B cell (primary cell): ENCODE data around the gene CASP4. TPM values are rescaled to one million over a fixed set of nuclear protein-coding genes. Genes with fewer than 3 reads are reported as not detected.

Experiments used
- ATAC-seq: fragments of 200-7000 bp; cut with Tn5 transposase; one replicate; pipeline ENCODE4 v1.10.0; 2021; ENCODE audit warnings: low read depth, mild to moderate bottlenecking, moderate number of reproducible peaks, moderate library complexity
- CTCF ChIA-PET: fragments of 350-600 bp; sonication (Branson Sonifier 250); formaldehyde crosslinking; loops from one replicate; lab custom pipeline; 2021; ENCODE audit warnings: antibody characterized with exemption, inconsistent platforms; lab: Charles Lee
- POLR2A ChIA-PET: fragments of 350-600 bp; sonication (Branson Sonifier 250); formaldehyde crosslinking; loops from one replicate; lab custom pipeline; 2021; ENCODE audit warnings: antibody characterized with exemption; lab: Charles Lee
- DNase-seq: peaks from one replicate; pipeline ENCODE4 v3.0.0; 2013
- H2AFZ ChIP-seq: 2 replicates; pipeline ENCODE4 v1.6.1; 2012; ENCODE audit warnings: mild to moderate bottlenecking, low read depth, low read length; ENCODE audit not compliant: insufficient read depth, poor library complexity, severe bottlenecking
- H3K27ac ChIP-seq, 2 donors: 1 replicate in 1 of 2; 2 replicates in 1 of 2; pipeline ENCODE4 v1.5.1; 2012 to 2013; ENCODE audit warnings: low read length in 2 of 2, mild to moderate bottlenecking in 2 of 2, moderate library complexity in 1 of 2
- H3K27me3 ChIP-seq, 4 experiments: fragments of 200-600 bp in 1 of 4; sonication (generic) in 1 of 4; replicated peaks in 1 of 4; 1 replicate in 2 of 4; 2 replicates in 2 of 4; pipeline versions ENCODE4 v1.6.1 to v1.7.0; 2013 to 2016; ENCODE audit warnings: low read length in 3 of 4, mild to moderate bottlenecking in 2 of 4, mixed read lengths in 1 of 4, moderate library complexity in 1 of 4; ENCODE audit not compliant: insufficient read depth in 4 of 4, control insufficient read depth in 3 of 4; ENCODE audit errors: control extremely low read depth in 1 of 4
- H3K36me3 ChIP-seq, 2 experiments: replicated peaks in 1 of 2; 1 replicate in 1 of 2; 2 replicates in 1 of 2; pipeline versions ENCODE4 v1.6.1 to v1.7.1; 2013; ENCODE audit warnings: low read length in 1 of 2; ENCODE audit not compliant: insufficient read depth in 2 of 2, control insufficient read depth in 1 of 2; ENCODE audit errors: control extremely low read depth in 1 of 2, extremely low read depth in 1 of 2
- H3K4me1 ChIP-seq, 2 donors: fragments of 200-600 bp in 1 of 2; sonication (generic) in 1 of 2; 1 replicate in 1 of 2; 2 replicates in 1 of 2; pipeline versions ENCODE4 v1.5.1 to v1.6.1; 2013 to 2017; ENCODE audit warnings: low read length in 2 of 2; ENCODE audit not compliant: control insufficient read depth in 2 of 2, insufficient read depth in 2 of 2
- H3K4me2 ChIP-seq: replicated peaks from 2 replicates; pipeline ENCODE3; 2012; ENCODE audit warnings: mild to moderate bottlenecking, low read depth, low read length; ENCODE audit not compliant: poor library complexity, severe bottlenecking
- H3K4me3 ChIP-seq, 5 experiments: fragments of 200-600 bp in 1 of 5; sonication (generic) in 1 of 5; 1 replicate in 3 of 5; 2 replicates in 2 of 5; pipeline versions ENCODE4 v1.5.1 to v1.7.0; 2011 to 2016; ENCODE audit warnings: low read length in 4 of 5, mild to moderate bottlenecking in 4 of 5, low read depth in 2 of 5, control low read depth in 1 of 5, moderate library complexity in 1 of 5; ENCODE audit not compliant: insufficient read depth in 1 of 5; ENCODE audit errors: control extremely low read depth in 1 of 5, extremely low read depth in 1 of 5
- H3K79me2 ChIP-seq: fragments of 200-600 bp; sonication (generic); one replicate; pipeline ENCODE4 v1.6.0; 2016; ENCODE audit warnings: low read length; ENCODE audit not compliant: control insufficient read depth, insufficient read depth
- H3K9ac ChIP-seq: fragments of 200-600 bp; sonication (generic); 2 replicates; pipeline ENCODE4 v1.6.1; 2017; ENCODE audit warnings: mild to moderate bottlenecking, low read length, moderate library complexity
- H3K9me3 ChIP-seq, 3 donors: one replicate each; pipeline versions ENCODE4 v1.6.1 to v1.7.1; 2013; ENCODE audit warnings: low read length in 2 of 3; ENCODE audit not compliant: control insufficient read depth in 2 of 3, insufficient read depth in 1 of 3; ENCODE audit errors: control extremely low read depth in 1 of 3
- H4K20me1 ChIP-seq: 2 replicates; pipeline ENCODE4 v1.6.0; 2012; ENCODE audit warnings: mild to moderate bottlenecking, low read length; ENCODE audit not compliant: insufficient read depth, control insufficient read depth, poor library complexity, severe bottlenecking
- H3K27ac Mint-ChIP-seq: one replicate; pipeline ENCODE4 v1.8.0; 2021; ENCODE audit warnings: mixed read lengths
- H3K27me3 Mint-ChIP-seq: one replicate; pipeline ENCODE4 v1.8.0; 2021; ENCODE audit warnings: mixed read lengths
- H3K4me1 Mint-ChIP-seq: one replicate; pipeline ENCODE4 v1.8.0; 2021; ENCODE audit warnings: mixed read lengths
- H3K4me3 Mint-ChIP-seq: one replicate; pipeline ENCODE4 v1.8.0; 2021; ENCODE audit warnings: mixed read lengths
- H3K9me3 Mint-ChIP-seq: one replicate; pipeline ENCODE4 v1.8.0; 2022; ENCODE audit warnings: mixed read lengths; ENCODE audit not compliant: insufficient read depth
- CTCF ChIP-seq: fragments of 200-600 bp; IDR thresholded peaks from one replicate; pipeline ENCODE4 v1.8.0; 2022; ENCODE audit warnings: antibody characterized with exemption, mild to moderate bottlenecking
- EZH2 ChIP-seq: IDR thresholded peaks from 2 replicates; pipeline ENCODE4 v1.6.1; 2012; ENCODE audit warnings: borderline replicate concordance, low read depth, mild to moderate bottlenecking, moderate library complexity, low read length; ENCODE audit not compliant: insufficient read depth, poor library complexity, severe bottlenecking
- WGBS: methylation state at CpG from one replicate; pipeline ENCODE4 v1.1.5; 2013; ENCODE audit warnings: missing lambda C conversion rate; ENCODE audit not compliant: insufficient coverage; 5-methylcytosine and 5-hydroxymethylcytosine counted together
- intact Hi-C: fragments of 100-400 bp; cut with micrococcal nuclease; formaldehyde crosslinking; loops from one replicate; pipeline ENCODE4 v1.10.0; 2022
- polyA plus RNA-seq: library from polyadenylated mRNA; depleted of rRNA; stranded (reverse); fragments of >200 nt; gene quantifications from 2 replicates; pipeline ENCODE4 v1.2.3, GENCODE V29; 2012
- total RNA-seq, 2 donors: library from RNA; stranded (reverse); fragments of 120-200 nt in 1 of 2; gene quantifications; 1 replicate in 1 of 2; 2 replicates in 1 of 2; pipeline versions ENCODE4 v1.2.3 to v1.2.4, GENCODE V29; 2013 to 2022

Gene CASP4
- total and polyA plus RNA-seq, 2 donors (not counting 1 experiment from before 2014, with no cell fraction given) = 72.4 to 157 TPM

- no peak overlapping the region for H3K4me3 ChIP-seq
- ATAC-seq (no peak), DNase-seq (no peak)
- intact Hi-C loops = loop anchor here (10.0 kb wide), 1 partner anchor 57 kb away; no protein-coding TSS in a partner anchor
- Mint-ChIP-seq H3K4me1 (peaks cover 32% of the 10 kb centered on the region), H3K9me3 (no peaks in the 10 kb centered on the region), H3K27ac (no peak overlapping the region), H3K27me3 (no peaks in the 10 kb centered on the region), H3K4me3 (no peak overlapping the region)
- H3K9ac ChIP-seq = no peak overlapping the region
- no peaks in the 10 kb centered on the region for H3K36me3 ChIP-seq
- POLR2A ChIA-PET = no interaction called here
- TF ChIP-seq EZH2 (no peak), CTCF (no peak)
- no peaks in the 10 kb centered on the region for H3K9me3 ChIP-seq
- no peaks in the 10 kb centered on the region for H3K27me3 ChIP-seq
- no CpG with 5 or more reads among the region's 3 CpGs for WGBS
- H2AFZ ChIP-seq = no peak overlapping the region
- H3K79me2 ChIP-seq = peaks cover 45% of the 10 kb centered on the region
- H3K4me2 ChIP-seq = no peak overlapping the region
- CTCF ChIA-PET = no interaction called here
- H4K20me1 ChIP-seq = no peaks in the 10 kb centered on the region
- peaks cover 11 to 36% of the 10 kb centered on the region in 2 donors for H3K4me1 ChIP-seq
- H3K27ac ChIP-seq = no peak overlapping the region
Observed at GRCh38 chr11:104912102-104912501, 56.3 kb downstream of the CASP4 start.

- peak overlapping the region; percentile 53 for H2AFZ ChIP-seq
- intact Hi-C loops = no loop called here
- peak overlapping the region; percentile 21 for H3K9ac ChIP-seq
- peaks cover 32% of the 10 kb centered on the region for H3K79me2 ChIP-seq
- H3K4me3 ChIP-seq = no peak overlapping the region
- peaks cover 0 to 13% of the 10 kb centered on the region in 2 donors for H3K4me1 ChIP-seq
- 81% methylated on average over 2 of the region's 3 CpGs for WGBS
- H3K4me2 ChIP-seq = peak overlapping the region; percentile 11
- no peaks in the 10 kb centered on the region for H3K9me3 ChIP-seq
- H3K4me1 Mint-ChIP-seq = peaks cover 9% of the 10 kb centered on the region
- ATAC-seq (no peak), DNase-seq (no peak)
- no peak overlapping the region for H3K27ac ChIP-seq
- H4K20me1 ChIP-seq = no peaks in the 10 kb centered on the region
- H3K36me3 ChIP-seq = no peaks in the 10 kb centered on the region
- H3K27me3 ChIP-seq = no peaks in the 10 kb centered on the region
- no peak overlapping the region for H3K27ac Mint-ChIP-seq
- H3K27me3 Mint-ChIP-seq = no peaks in the 10 kb centered on the region
- H3K9me3 Mint-ChIP-seq = no peaks in the 10 kb centered on the region
- CTCF ChIA-PET = no interaction called here
- POLR2A ChIA-PET = no interaction called here
- H3K4me3 Mint-ChIP-seq = no peak overlapping the region
- TF ChIP-seq CTCF (no peak), EZH2 (no peak)
Observed at GRCh38 chr11:104908186-104908531, 60.2 kb downstream of the CASP4 start.
